ENCODE data around the gene PPFIBP1. TPM values are rescaled to one million over a fixed set of nuclear protein-coding genes. Genes with fewer than 3 reads are reported as not detected.
"Not testable (repeated sequence)": the region's sequence is repeated elsewhere in the genome, so short reads cannot be mapped to it uniquely, and the experiment has no call there.

The PPFIBP1 gene
- total RNA-seq, 1 experiment from 2014 or later: 1.2 TPM

DNA sequence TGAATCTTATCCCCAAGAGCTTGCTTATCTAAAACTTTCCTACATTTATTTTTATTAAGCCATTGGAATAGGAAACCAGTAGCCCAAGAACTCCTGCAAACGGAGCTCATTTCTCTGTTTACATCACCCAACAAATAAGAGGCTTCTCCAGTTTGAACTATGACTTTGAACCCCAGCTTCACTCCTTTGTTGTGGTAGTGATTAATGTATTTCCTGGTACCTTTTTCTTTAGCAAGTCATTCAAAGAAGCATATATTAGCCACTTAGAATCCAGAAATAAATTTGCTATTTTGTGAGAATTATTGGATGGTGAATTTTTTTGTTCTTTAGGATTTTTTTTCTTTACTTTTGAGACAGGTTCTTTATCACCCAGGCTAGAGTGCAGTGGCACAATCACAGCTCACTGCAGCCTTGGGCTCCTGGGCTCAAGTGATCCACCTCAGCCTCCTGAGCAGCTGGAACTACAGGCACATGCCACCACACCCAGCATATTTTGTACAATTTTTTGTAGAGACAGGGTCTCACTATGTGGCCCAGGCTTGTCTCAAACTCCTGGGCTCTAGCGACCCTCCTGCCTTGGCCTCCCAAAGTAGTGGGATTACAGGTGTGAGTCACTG is 104.0 kb downstream of the PPFIBP1 start:
- H3K79me2 ChIP-seq (ENCODE audit: low read length); H3K9me3 ChIP-seq (ENCODE audit: low read length); H3K4me3 ChIP-seq (ENCODE audit: low read length); H3K27ac ChIP-seq (ENCODE audit: low read length); H3K36me3 ChIP-seq (ENCODE audit: insufficient read depth, low read length); H3K9me2 ChIP-seq (replicated peaks; ENCODE audit: insufficient read depth, low read length); H3K9ac ChIP-seq (ENCODE audit: low read length); H3K27me3 ChIP-seq (ENCODE audit: low read length); H4K20me1 ChIP-seq (ENCODE audit: insufficient read depth, low read depth, low read length); H2AFZ ChIP-seq (ENCODE audit: low read length); H3K4me1 ChIP-seq (ENCODE audit: low read length); DNase-seq; H3K4me2 ChIP-seq (ENCODE audit: low read depth, low read length, poor library complexity, severe bottlenecking): not testable (repeated sequence)

DNA sequence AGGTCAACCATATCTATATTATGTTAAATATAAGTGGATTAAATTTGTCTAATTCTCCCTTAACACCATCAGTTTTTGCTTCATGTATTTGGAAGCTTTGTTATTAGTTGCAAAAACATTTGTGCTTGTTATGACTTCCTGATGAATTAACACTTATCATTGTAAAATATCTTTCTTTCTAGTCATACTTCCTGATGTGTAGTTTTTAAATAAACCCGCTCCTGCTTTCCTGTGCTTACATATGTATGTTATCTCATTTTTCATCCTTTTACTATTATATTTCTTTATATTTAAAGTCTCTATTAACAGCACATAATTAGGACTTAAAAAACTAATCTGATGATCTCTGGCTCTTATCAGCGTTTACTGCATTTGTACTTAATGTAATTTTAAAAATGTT is 106.2 kb downstream of the PPFIBP1 start:
- not testable (repeated sequence) for H3K4me1 ChIP-seq (ENCODE audit: low read length); H3K27ac ChIP-seq (ENCODE audit: low read length); H3K36me3 ChIP-seq (ENCODE audit: insufficient read depth, low read length); H3K9ac ChIP-seq (ENCODE audit: low read length); H3K79me2 ChIP-seq (ENCODE audit: low read length); H4K20me1 ChIP-seq (ENCODE audit: insufficient read depth, low read depth, low read length); H3K4me2 ChIP-seq (ENCODE audit: low read depth, low read length, poor library complexity, severe bottlenecking); H3K27me3 ChIP-seq (ENCODE audit: low read length); H3K4me3 ChIP-seq (ENCODE audit: low read length); DNase-seq; H3K9me3 ChIP-seq (ENCODE audit: low read length); H2AFZ ChIP-seq (ENCODE audit: low read length); H3K9me2 ChIP-seq (replicated peaks; ENCODE audit: insufficient read depth, low read length)

DNA sequence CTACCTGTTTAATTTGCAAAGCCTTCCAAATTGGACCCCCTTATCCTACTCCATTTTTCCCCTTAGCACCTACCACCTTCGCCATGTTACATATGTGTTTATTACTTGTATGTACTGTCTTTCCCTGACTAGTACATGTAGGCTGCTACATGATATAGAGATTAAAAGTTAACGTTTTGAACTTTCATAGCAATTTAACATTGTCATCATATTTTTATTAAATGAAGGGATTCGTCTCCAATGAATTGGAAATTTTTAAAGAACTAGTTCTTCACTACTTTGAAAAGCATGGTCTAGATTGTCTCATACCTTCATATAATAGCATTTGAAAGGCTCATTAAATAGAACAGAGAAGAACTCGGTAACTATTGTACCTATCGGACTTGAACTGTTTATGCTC is 107.4 kb downstream of the PPFIBP1 start:
- H3K36me3 ChIP-seq (ENCODE audit: insufficient read depth, low read length): no peaks in the 10 kb centered on the region
- H4K20me1 ChIP-seq (ENCODE audit: insufficient read depth, low read depth, low read length): no peaks in the 10 kb centered on the region
- H3K79me2 ChIP-seq (ENCODE audit: low read length): no peaks in the 10 kb centered on the region
- no peaks in the 10 kb centered on the region for H3K9me2 ChIP-seq (replicated peaks; ENCODE audit: insufficient read depth, low read length)
- no peaks in the 10 kb centered on the region for H3K27me3 ChIP-seq (ENCODE audit: low read length)
- H3K4me2 ChIP-seq (ENCODE audit: low read depth, low read length, poor library complexity, severe bottlenecking): no peak overlapping the region
- no peak overlapping the region for H3K4me3 ChIP-seq (ENCODE audit: low read length)
- no peak overlapping the region for H3K27ac ChIP-seq (ENCODE audit: low read length)
- no peaks in the 10 kb centered on the region for H3K4me1 ChIP-seq (ENCODE audit: low read length)
- no peaks in the 10 kb centered on the region for H3K9me3 ChIP-seq (ENCODE audit: low read length)
- DNase-seq: no peak
- H2AFZ ChIP-seq (ENCODE audit: low read length): no peak overlapping the region
- no peak overlapping the region for H3K9ac ChIP-seq (ENCODE audit: low read length)

DNA sequence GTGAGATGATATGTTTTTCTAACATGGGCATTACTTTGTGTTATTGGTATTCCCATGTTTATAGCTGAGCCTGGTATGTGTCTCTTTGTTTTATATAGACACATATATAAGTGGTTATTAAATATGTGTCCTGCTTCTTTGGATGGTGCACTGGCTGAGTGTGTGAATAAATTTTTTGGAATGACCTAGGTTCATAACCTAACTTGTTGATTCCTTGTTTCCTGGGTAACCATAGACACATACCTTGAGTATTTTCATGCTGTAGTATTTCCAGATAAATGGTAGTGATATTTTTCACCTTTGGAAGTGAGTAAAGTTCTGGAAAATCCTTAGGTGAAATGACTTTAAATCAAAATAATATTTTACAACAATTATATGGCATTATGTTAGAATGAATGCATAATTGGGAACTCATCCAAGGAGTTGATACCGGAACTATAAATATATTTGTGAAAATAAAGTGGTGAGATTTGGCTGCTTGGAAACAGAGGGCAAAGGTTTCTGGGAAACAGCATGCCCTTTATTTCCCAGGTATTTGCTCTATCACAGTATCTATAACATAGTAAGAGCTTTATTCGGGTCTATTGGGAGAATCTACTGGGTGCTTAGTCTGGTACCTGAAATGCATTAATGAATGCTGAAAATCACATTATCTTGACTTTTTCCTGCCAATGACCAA is 107.9 kb downstream of the PPFIBP1 start:
- no peak overlapping the region for H3K4me2 ChIP-seq (ENCODE audit: low read depth, low read length, poor library complexity, severe bottlenecking)
- no peak overlapping the region for H3K9ac ChIP-seq (ENCODE audit: low read length)
- H4K20me1 ChIP-seq (ENCODE audit: insufficient read depth, low read depth, low read length): no peaks in the 10 kb centered on the region
- no peaks in the 10 kb centered on the region for H3K79me2 ChIP-seq (ENCODE audit: low read length)
- H3K4me3 ChIP-seq (ENCODE audit: low read length): no peak overlapping the region
- H3K36me3 ChIP-seq (ENCODE audit: insufficient read depth, low read length): no peaks in the 10 kb centered on the region
- no peaks in the 10 kb centered on the region for H3K9me2 ChIP-seq (replicated peaks; ENCODE audit: insufficient read depth, low read length)
- no peak overlapping the region for H3K27ac ChIP-seq (ENCODE audit: low read length)
- DNase-seq: no peak
- no peaks in the 10 kb centered on the region for H3K4me1 ChIP-seq (ENCODE audit: low read length)
- no peaks in the 10 kb centered on the region for H3K27me3 ChIP-seq (ENCODE audit: low read length)
- no peak overlapping the region for H2AFZ ChIP-seq (ENCODE audit: low read length)
- H3K9me3 ChIP-seq (ENCODE audit: low read length): no peaks in the 10 kb centered on the region

DNA sequence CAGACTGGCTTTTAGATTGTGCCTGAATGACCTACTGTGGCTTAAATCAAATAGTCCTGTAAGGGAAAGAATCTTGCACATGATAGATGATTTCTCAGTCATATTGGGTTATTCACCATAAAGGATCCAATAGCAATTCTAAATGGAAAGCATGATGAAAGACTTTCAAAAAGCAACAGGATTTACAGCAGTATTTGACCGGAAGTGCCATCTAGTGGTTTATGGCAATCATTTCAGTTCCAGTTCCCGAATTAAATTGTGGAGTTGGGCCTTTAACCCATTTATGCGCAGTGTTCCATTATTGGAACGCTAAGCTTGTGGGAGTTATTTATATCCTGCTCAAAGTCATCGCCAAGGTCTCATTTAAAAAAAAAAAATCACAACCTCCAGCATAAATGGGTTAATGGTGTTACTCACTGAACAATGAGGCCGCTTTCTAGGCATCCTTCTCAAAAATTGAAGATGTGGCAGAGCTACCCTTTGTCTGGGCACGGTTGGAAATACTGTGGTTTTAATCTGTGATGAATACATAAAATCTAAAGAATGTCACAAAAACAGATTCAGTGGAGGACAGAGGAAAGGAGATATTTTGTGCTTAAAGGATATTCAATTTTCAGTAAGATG is 111.5 kb downstream of the PPFIBP1 start:
- Histone ChIP-seq H3K4me3 (ENCODE audit: low read length) (no peak overlapping the region), H2AFZ (ENCODE audit: low read length) (no peak overlapping the region), H3K4me2 (ENCODE audit: low read depth, low read length, poor library complexity, severe bottlenecking) (no peak overlapping the region), H3K36me3 (ENCODE audit: insufficient read depth, low read length) (no peaks in the 10 kb centered on the region), H3K79me2 (ENCODE audit: low read length) (no peaks in the 10 kb centered on the region), H3K27me3 (ENCODE audit: low read length) (no peaks in the 10 kb centered on the region), H4K20me1 (ENCODE audit: insufficient read depth, low read depth, low read length) (no peaks in the 10 kb centered on the region), H3K9me3 (ENCODE audit: low read length) (no peaks in the 10 kb centered on the region), H3K27ac (ENCODE audit: low read length) (no peak overlapping the region), H3K4me1 (ENCODE audit: low read length) (no peaks in the 10 kb centered on the region), H3K9ac (ENCODE audit: low read length) (no peak overlapping the region), H3K9me2 (replicated peaks; ENCODE audit: insufficient read depth, low read length) (no peaks in the 10 kb centered on the region)
- DNase-seq: peak; percentile 52

DNA sequence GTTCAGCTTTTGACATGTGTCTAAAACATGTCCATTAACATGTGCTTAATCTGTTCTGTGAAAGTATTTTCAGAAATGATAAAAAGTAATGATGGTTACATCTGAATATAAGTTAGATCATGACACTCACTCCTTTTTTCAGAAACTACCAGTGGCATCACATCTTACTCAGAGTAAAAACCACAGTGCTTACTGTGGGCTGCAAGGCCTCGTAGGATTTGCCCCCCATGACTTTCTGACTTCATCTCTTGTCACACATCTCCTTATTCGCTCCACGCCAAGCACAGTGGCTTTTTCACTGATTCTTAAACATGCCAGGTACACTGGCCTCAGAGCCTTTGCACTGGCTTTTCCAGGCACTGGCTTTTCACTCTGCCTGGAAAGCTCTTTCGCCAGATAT is 112.6 kb downstream of the PPFIBP1 start:
- H4K20me1 ChIP-seq (ENCODE audit: insufficient read depth, low read depth, low read length); H3K4me1 ChIP-seq (ENCODE audit: low read length); H3K36me3 ChIP-seq (ENCODE audit: insufficient read depth, low read length); H3K9me2 ChIP-seq (replicated peaks; ENCODE audit: insufficient read depth, low read length); H3K9ac ChIP-seq (ENCODE audit: low read length); H3K27ac ChIP-seq (ENCODE audit: low read length); H3K27me3 ChIP-seq (ENCODE audit: low read length); H2AFZ ChIP-seq (ENCODE audit: low read length); DNase-seq; H3K4me2 ChIP-seq (ENCODE audit: low read depth, low read length, poor library complexity, severe bottlenecking); H3K4me3 ChIP-seq (ENCODE audit: low read length); H3K79me2 ChIP-seq (ENCODE audit: low read length); H3K9me3 ChIP-seq (ENCODE audit: low read length): not testable (repeated sequence)

DNA sequence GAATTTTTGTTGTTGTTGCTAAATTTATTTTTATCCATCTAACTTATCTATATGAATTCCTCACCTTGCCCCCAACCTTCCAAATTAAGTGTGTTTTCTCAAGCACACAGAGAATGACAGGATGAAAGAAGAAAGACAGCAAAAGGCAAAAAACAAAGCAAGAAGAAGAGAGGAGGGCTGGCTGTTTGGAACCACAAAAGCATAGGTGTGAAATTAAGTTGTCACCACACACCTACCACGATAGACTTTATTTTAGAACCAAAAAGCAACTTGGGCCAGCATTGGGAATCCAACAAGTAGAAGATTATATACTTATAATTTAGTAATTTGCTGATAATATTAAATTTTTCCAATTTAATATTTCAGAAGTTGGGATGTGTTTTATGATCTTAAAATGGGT is 113.5 kb downstream of the PPFIBP1 start:
- no peaks in the 10 kb centered on the region for H3K36me3 ChIP-seq (ENCODE audit: insufficient read depth, low read length)
- H3K9ac ChIP-seq (ENCODE audit: low read length): no peak overlapping the region
- H3K27me3 ChIP-seq (ENCODE audit: low read length): no peaks in the 10 kb centered on the region
- H2AFZ ChIP-seq (ENCODE audit: low read length): no peak overlapping the region
- H3K4me1 ChIP-seq (ENCODE audit: low read length): no peaks in the 10 kb centered on the region
- no peaks in the 10 kb centered on the region for H4K20me1 ChIP-seq (ENCODE audit: insufficient read depth, low read depth, low read length)
- H3K4me2 ChIP-seq (ENCODE audit: low read depth, low read length, poor library complexity, severe bottlenecking): no peak overlapping the region
- no peaks in the 10 kb centered on the region for H3K9me2 ChIP-seq (replicated peaks; ENCODE audit: insufficient read depth, low read length)
- H3K4me3 ChIP-seq (ENCODE audit: low read length): no peak overlapping the region
- H3K9me3 ChIP-seq (ENCODE audit: low read length): no peaks in the 10 kb centered on the region
- no peaks in the 10 kb centered on the region for H3K79me2 ChIP-seq (ENCODE audit: low read length)
- no peak overlapping the region for H3K27ac ChIP-seq (ENCODE audit: low read length)
- DNase-seq: no peak

DNA sequence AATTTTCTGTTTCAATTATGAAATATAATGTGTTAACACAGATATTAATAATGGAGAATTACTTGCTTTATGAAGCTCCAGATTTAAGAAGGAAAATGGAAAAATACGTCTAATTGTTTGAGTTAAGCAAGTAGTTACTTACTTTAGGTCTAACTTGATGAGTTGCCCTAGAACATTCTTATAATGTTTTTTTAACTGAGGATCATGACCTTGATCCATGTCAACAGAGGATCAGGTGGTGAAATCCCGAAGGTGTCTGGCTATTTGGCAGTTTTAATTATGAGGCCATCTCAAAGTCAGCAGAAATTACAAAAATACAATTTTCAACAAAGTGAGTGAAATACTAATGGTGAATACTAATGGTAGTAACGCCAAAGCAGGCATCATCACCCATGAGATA is 115.3 kb downstream of the PPFIBP1 start:
- H3K36me3 ChIP-seq (ENCODE audit: insufficient read depth, low read length): no peaks in the 10 kb centered on the region
- H3K27ac ChIP-seq (ENCODE audit: low read length): no peak overlapping the region
- no peaks in the 10 kb centered on the region for H3K9me3 ChIP-seq (ENCODE audit: low read length)
- no peak overlapping the region for H3K9ac ChIP-seq (ENCODE audit: low read length)
- no peaks in the 10 kb centered on the region for H4K20me1 ChIP-seq (ENCODE audit: insufficient read depth, low read depth, low read length)
- H3K4me1 ChIP-seq (ENCODE audit: low read length): no peaks in the 10 kb centered on the region
- H2AFZ ChIP-seq (ENCODE audit: low read length): no peak overlapping the region
- H3K79me2 ChIP-seq (ENCODE audit: low read length): no peaks in the 10 kb centered on the region
- H3K4me3 ChIP-seq (ENCODE audit: low read length): no peak overlapping the region
- no peak overlapping the region for H3K4me2 ChIP-seq (ENCODE audit: low read depth, low read length, poor library complexity, severe bottlenecking)
- no peak for DNase-seq
- H3K9me2 ChIP-seq (replicated peaks; ENCODE audit: insufficient read depth, low read length): no peaks in the 10 kb centered on the region
- H3K27me3 ChIP-seq (ENCODE audit: low read length): no peaks in the 10 kb centered on the region
